Measurements from ENCODE around the gene WDR88. TPM values are rescaled to one million over a fixed set of nuclear protein-coding genes. Genes with fewer than 3 reads are reported as not detected.

The WDR88 gene
- polyA plus RNA-seq, 1 experiment, result not detected

GRCh38 chr19:33176670-33177416 is 44.9 kb downstream of the WDR88 start:
- peaks cover 3% of the 10 kb centered on the region for H3K27me3 ChIP-seq (ENCODE audit: control insufficient read depth, insufficient read depth, low read length)
- DNase-seq (ENCODE audit: low read depth, low spot score), result peak; percentile 98
- POLR2A ChIA-PET, result interaction anchor here (0.6 to 1.5 kb wide), 13 partner anchors 11 to 1501 kb away, joined by 3 to 12 read pairs (median 3); partner anchors contain the start of genes KCTD15 and ZNF302
- no peaks in the 10 kb centered on the region for H3K9me3 ChIP-seq (ENCODE audit: control insufficient read depth, insufficient read depth, low read length)
- TF ChIP-seq CTCF (IDR thresholded peaks at IDR 0.05; ENCODE audit: low read depth, low read length), result peak; percentile 25; the same call in 1 of the 2 replicates
- CTCF ChIA-PET, result interaction anchor here (0.8 to 4.3 kb wide), 12 partner anchors 8 to 594 kb away, joined by 3 to 29 read pairs (median 4); no protein-coding TSS in a partner anchor
- peak overlapping the region; percentile 82 for H3K4me3 ChIP-seq (ENCODE audit: low read depth, low read length)
- H3K27ac ChIP-seq (ENCODE audit: low read depth, low read length), result peak overlapping the region; percentile 68

- no peak for DNase-seq (ENCODE audit: low read depth, low spot score)
- Histone ChIP-seq H3K27me3 (ENCODE audit: control insufficient read depth, insufficient read depth, low read length) (peaks cover 3% of the 10 kb centered on the region), H3K4me3 (ENCODE audit: low read depth, low read length) (peak overlapping the region; percentile 56), H3K9me3 (ENCODE audit: control insufficient read depth, insufficient read depth, low read length) (no peaks in the 10 kb centered on the region), H3K27ac (ENCODE audit: low read depth, low read length) (peak overlapping the region; percentile 57)
- ChIA-PET CTCF (interaction anchor here (0.6 to 4.3 kb wide), 9 partner anchors 25 to 594 kb away, joined by 3 to 29 read pairs (median 3); no protein-coding TSS in a partner anchor), POLR2A (interaction anchor here (0.6 to 1.5 kb wide), 5 partner anchors 25 to 1500 kb away, joined by 3 to 12 read pairs (median 5); partner anchors contain the start of genes KCTD15 and ZNF302)
- peak; percentile 60 for TF ChIP-seq CTCF (IDR thresholded peaks at IDR 0.05; ENCODE audit: low read depth, low read length)
Observed at GRCh38 chr19:33177417-33177979, 45.6 kb downstream of the WDR88 start.

GRCh38 chr19:33186431-33187182 is 54.7 kb downstream of the WDR88 start:
- ChIA-PET POLR2A (no interaction called here), CTCF (interaction anchor here (0.7 to 5.0 kb wide), 2 partner anchors 42 to 61 kb away, joined by 9 to 74 read pairs; no protein-coding TSS in a partner anchor)
- Histone ChIP-seq H3K27me3 (ENCODE audit: control insufficient read depth, insufficient read depth, low read length) (peaks cover 12% of the 10 kb centered on the region), H3K9me3 (ENCODE audit: control insufficient read depth, insufficient read depth, low read length) (no peaks in the 10 kb centered on the region), H3K4me3 (ENCODE audit: low read depth, low read length) (no peak overlapping the region), H3K27ac (ENCODE audit: low read depth, low read length) (no peak overlapping the region)
- DNase-seq (ENCODE audit: low read depth, low spot score), result no peak
- no peak for TF ChIP-seq CTCF (IDR thresholded peaks at IDR 0.05; ENCODE audit: low read depth, low read length)

- H3K27me3 ChIP-seq (ENCODE audit: control insufficient read depth, insufficient read depth, low read length), result peaks cover 15% of the 10 kb centered on the region
- no peak overlapping the region for H3K4me3 ChIP-seq (ENCODE audit: low read depth, low read length)
- DNase-seq (ENCODE audit: low read depth, low spot score), result no peak
- POLR2A ChIA-PET, result no interaction called here
- CTCF ChIA-PET, result interaction anchor here (0.6 to 5.0 kb wide), 2 partner anchors 42 to 243 kb away, joined by 4 to 74 read pairs; no protein-coding TSS in a partner anchor
- TF ChIP-seq CTCF (IDR thresholded peaks at IDR 0.05; ENCODE audit: low read depth, low read length), result no peak
- no peak overlapping the region for H3K27ac ChIP-seq (ENCODE audit: low read depth, low read length)
- no peaks in the 10 kb centered on the region for H3K9me3 ChIP-seq (ENCODE audit: control insufficient read depth, insufficient read depth, low read length)
Observed at GRCh38 chr19:33187183-33187540, 55.2 kb downstream of the WDR88 start.
